Measurements from ENCODE around the gene TOR4A.

TOR4A gene

GRCh38 chr9:137306066-137306849 lies 28.7 kb downstream of the TOR4A start:
- DNase-seq (ENCODE audit: low read depth), result no peak

GRCh38 chr9:137306850-137307254 lies 29.3 kb downstream of the TOR4A start:
- DNase-seq (ENCODE audit: low read depth), result no peak

- DNase-seq (ENCODE audit: low read depth), result no peak
Observed at GRCh38 chr9:137307255-137308056, 29.9 kb downstream of the TOR4A start.

- DNase-seq (ENCODE audit: low read depth), result no peak
Observed at GRCh38 chr9:137308057-137308619, 30.6 kb downstream of the TOR4A start.

GRCh38 chr9:137309368-137310188 lies 32.1 kb downstream of the TOR4A start:
- DNase-seq (ENCODE audit: low read depth), result no peak

GRCh38 chr9:137310189-137311052 lies 32.9 kb downstream of the TOR4A start:
- DNase-seq (ENCODE audit: low read depth), result no peak

GRCh38 chr9:137311171-137311985 lies 33.9 kb downstream of the TOR4A start:
- no peak for DNase-seq (ENCODE audit: low read depth)

GRCh38 chr9:137311986-137312851 lies 34.7 kb downstream of the TOR4A start:
- no peak for DNase-seq (ENCODE audit: low read depth)

GRCh38 chr9:137312852-137313325 lies 35.4 kb downstream of the TOR4A start:
- DNase-seq (ENCODE audit: low read depth), result no peak

GRCh38 chr9:137313326-137313936 lies 35.9 kb downstream of the TOR4A start:
- no peak for DNase-seq (ENCODE audit: low read depth)

- DNase-seq (ENCODE audit: low read depth), result no peak
Observed at GRCh38 chr9:137313956-137314560, 36.5 kb downstream of the TOR4A start.

- DNase-seq (ENCODE audit: low read depth), result no peak
Observed at GRCh38 chr9:137314561-137315560, 37.3 kb downstream of the TOR4A start.

GRCh38 chr9:137315581-137316011 lies 38.1 kb downstream of the TOR4A start:
- DNase-seq (ENCODE audit: low read depth), result no peak

GRCh38 chr9:137316012-137316981 lies 38.8 kb downstream of the TOR4A start:
- no peak for DNase-seq (ENCODE audit: low read depth)

- no peak for DNase-seq (ENCODE audit: low read depth)
Observed at GRCh38 chr9:137317021-137317717, 39.6 kb downstream of the TOR4A start.

All from activated T-cell treated with anti-CD3 and anti-CD28 coated beads for 48 hours (primary cell).